Peyer's patch (tissue), 4 donors: ENCODE results near the gene KIF6.

Source experiments
- CTCF ChIP-seq, 6 experiments: fragments of 450-650 bp in 4 of 6; fragments of 200-600 bp in 2 of 6; sonication (generic) in 1 of 6; IDR thresholded peaks; one replicate each; pipeline ENCODE4 v1.5.1; 2017 to 2019; ENCODE audit warnings: antibody characterized with exemption in 6 of 6, mild to moderate bottlenecking in 3 of 6, moderate library complexity in 1 of 6
- POLR2A ChIP-seq, 2 donors: fragments of 450-650 bp; IDR thresholded peaks; one replicate each; pipeline ENCODE4 v1.5.1; 2017; ENCODE audit warnings: antibody characterized with exemption in 2 of 2, mild to moderate bottlenecking in 2 of 2, moderate library complexity in 2 of 2

GRCh38 chr6:39363280-39363679 lies 361.9 kb downstream of the KIF6 start:
- TF ChIP-seq CTCF (IDR thresholded peaks at IDR 0.05) = no peak
- no peak for TF ChIP-seq POLR2A (IDR thresholded peaks at IDR 0.05)
